GM12874 (cell line): Measurements from ENCODE around the gene PGAP3.

Source experiments
- TF ChIP-seq, protein P1 (sequence below): IDR thresholded peaks from 2 replicates; pipeline ENCODE4 v1.5.1; 2011; ENCODE audit warnings: low read depth, mild to moderate bottlenecking, control low read depth, low read length, moderate library complexity; ENCODE audit not compliant: insufficient read depth

Gene PGAP3

DNA sequence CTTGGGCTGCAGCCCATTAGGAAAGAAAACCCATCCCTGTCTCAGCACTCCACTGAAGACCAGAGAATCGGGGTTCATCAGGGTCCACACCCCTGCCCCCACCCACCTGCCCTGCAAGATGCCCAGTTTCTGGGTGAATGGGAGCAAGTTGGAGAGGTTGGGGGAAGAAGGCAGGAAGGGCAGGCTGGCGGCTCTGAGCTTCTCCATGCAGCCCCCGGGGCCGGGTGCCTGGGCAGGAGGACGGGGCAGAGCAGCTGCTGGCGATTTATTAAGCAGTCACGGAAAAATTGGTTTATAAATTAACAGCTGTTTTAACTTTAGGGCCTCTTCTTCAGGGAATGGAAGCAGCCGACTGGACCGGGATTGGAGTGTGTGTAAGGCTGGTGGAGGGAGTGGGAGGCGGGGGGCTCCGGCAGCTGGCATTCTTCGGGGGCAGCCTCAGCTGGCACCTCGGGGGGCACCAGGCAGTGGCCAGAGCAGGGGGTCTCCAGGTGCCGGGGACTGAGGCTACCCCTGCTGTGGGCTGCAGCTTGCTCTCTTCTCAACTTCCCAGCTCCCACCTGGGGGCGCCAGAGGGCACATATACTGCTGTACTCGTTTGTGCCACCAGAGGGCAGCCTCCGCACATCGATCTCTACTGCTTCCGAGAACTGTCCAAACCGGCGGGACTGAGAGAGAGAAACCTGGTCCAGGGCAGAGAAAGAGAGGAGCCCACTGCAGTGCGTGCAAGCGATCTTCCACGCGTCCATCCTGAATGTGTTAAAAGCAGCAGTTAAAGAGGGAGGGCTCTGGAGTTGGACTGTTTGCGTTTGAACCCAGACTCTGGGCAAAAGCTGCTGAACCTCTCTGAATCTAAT, 66.1 kb downstream of the PGAP3 start:
- TF ChIP-seq, protein P1, sequence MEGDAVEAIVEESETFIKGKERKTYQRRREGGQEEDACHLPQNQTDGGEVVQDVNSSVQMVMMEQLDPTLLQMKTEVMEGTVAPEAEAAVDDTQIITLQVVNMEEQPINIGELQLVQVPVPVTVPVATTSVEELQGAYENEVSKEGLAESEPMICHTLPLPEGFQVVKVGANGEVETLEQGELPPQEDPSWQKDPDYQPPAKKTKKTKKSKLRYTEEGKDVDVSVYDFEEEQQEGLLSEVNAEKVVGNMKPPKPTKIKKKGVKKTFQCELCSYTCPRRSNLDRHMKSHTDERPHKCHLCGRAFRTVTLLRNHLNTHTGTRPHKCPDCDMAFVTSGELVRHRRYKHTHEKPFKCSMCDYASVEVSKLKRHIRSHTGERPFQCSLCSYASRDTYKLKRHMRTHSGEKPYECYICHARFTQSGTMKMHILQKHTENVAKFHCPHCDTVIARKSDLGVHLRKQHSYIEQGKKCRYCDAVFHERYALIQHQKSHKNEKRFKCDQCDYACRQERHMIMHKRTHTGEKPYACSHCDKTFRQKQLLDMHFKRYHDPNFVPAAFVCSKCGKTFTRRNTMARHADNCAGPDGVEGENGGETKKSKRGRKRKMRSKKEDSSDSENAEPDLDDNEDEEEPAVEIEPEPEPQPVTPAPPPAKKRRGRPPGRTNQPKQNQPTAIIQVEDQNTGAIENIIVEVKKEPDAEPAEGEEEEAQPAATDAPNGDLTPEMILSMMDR: peak; percentile 100
